Measurements from ENCODE around the gene PNPLA5. TPM values are rescaled to one million over a fixed set of nuclear protein-coding genes. Genes with fewer than 3 reads are reported as not detected.

PNPLA5 gene
- total and polyA plus RNA-seq, 2 of the 8 experiments (the other 6 are each of a cell fraction or from before 2014, with no cell fraction given), result 3.9 to 6.8 TPM

DNA sequence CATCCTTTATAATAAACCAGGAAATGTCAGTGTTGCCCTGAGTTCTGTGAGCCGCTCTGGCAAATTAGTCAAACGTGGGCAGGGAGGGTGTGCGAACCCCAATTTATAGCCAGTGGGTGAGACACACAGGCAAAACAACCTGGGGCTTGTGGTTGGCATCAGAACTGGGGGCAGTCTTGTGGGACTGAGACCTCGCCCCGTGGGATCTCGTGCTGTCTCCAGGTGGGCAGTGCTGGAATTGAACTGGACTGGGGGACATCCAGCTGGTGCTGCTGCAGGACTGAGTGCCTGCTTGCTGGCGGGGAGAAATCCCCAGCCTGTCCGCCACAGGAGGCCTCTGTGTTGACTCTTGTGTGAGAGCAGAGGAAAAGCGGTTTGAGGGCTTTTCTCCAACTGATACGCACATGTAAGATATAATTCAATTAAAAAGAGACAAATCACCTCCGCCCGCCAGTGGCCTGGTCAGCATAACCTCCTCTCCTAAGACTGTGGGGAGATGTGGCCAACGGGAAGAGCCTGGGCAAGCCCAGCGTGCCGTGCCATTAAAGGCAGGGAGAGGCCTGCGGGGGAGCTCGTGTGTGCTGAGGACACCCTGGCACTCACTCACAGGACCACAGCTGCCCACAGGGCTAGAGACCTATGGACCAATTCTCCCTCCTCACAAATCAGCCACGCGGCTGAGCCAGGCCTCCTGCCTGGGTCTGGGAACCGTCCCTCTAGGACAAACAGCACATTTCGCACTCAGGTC is 47.9 kb downstream of the PNPLA5 start (continued):
- TF ChIP-seq, protein P1, sequence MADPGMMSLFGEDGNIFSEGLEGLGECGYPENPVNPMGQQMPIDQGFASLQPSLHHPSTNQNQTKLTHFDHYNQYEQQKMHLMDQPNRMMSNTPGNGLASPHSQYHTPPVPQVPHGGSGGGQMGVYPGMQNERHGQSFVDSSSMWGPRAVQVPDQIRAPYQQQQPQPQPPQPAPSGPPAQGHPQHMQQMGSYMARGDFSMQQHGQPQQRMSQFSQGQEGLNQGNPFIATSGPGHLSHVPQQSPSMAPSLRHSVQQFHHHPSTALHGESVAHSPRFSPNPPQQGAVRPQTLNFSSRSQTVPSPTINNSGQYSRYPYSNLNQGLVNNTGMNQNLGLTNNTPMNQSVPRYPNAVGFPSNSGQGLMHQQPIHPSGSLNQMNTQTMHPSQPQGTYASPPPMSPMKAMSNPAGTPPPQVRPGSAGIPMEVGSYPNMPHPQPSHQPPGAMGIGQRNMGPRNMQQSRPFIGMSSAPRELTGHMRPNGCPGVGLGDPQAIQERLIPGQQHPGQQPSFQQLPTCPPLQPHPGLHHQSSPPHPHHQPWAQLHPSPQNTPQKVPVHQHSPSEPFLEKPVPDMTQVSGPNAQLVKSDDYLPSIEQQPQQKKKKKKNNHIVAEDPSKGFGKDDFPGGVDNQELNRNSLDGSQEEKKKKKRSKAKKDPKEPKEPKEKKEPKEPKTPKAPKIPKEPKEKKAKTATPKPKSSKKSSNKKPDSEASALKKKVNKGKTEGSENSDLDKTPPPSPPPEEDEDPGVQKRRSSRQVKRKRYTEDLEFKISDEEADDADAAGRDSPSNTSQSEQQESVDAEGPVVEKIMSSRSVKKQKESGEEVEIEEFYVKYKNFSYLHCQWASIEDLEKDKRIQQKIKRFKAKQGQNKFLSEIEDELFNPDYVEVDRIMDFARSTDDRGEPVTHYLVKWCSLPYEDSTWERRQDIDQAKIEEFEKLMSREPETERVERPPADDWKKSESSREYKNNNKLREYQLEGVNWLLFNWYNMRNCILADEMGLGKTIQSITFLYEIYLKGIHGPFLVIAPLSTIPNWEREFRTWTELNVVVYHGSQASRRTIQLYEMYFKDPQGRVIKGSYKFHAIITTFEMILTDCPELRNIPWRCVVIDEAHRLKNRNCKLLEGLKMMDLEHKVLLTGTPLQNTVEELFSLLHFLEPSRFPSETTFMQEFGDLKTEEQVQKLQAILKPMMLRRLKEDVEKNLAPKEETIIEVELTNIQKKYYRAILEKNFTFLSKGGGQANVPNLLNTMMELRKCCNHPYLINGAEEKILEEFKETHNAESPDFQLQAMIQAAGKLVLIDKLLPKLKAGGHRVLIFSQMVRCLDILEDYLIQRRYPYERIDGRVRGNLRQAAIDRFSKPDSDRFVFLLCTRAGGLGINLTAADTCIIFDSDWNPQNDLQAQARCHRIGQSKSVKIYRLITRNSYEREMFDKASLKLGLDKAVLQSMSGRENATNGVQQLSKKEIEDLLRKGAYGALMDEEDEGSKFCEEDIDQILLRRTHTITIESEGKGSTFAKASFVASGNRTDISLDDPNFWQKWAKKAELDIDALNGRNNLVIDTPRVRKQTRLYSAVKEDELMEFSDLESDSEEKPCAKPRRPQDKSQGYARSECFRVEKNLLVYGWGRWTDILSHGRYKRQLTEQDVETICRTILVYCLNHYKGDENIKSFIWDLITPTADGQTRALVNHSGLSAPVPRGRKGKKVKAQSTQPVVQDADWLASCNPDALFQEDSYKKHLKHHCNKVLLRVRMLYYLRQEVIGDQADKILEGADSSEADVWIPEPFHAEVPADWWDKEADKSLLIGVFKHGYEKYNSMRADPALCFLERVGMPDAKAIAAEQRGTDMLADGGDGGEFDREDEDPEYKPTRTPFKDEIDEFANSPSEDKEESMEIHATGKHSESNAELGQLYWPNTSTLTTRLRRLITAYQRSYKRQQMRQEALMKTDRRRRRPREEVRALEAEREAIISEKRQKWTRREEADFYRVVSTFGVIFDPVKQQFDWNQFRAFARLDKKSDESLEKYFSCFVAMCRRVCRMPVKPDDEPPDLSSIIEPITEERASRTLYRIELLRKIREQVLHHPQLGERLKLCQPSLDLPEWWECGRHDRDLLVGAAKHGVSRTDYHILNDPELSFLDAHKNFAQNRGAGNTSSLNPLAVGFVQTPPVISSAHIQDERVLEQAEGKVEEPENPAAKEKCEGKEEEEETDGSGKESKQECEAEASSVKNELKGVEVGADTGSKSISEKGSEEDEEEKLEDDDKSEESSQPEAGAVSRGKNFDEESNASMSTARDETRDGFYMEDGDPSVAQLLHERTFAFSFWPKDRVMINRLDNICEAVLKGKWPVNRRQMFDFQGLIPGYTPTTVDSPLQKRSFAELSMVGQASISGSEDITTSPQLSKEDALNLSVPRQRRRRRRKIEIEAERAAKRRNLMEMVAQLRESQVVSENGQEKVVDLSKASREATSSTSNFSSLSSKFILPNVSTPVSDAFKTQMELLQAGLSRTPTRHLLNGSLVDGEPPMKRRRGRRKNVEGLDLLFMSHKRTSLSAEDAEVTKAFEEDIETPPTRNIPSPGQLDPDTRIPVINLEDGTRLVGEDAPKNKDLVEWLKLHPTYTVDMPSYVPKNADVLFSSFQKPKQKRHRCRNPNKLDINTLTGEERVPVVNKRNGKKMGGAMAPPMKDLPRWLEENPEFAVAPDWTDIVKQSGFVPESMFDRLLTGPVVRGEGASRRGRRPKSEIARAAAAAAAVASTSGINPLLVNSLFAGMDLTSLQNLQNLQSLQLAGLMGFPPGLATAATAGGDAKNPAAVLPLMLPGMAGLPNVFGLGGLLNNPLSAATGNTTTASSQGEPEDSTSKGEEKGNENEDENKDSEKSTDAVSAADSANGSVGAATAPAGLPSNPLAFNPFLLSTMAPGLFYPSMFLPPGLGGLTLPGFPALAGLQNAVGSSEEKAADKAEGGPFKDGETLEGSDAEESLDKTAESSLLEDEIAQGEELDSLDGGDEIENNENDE (IDR thresholded peaks at IDR 0.05; ENCODE audit: insufficient replicate concordance, low read length), result no peak
- no peak for TF ChIP-seq RNF2 (IDR thresholded peaks at IDR 0.05; ENCODE audit: borderline replicate concordance, low read depth, low read length, missing control alignments, poor library complexity, severe bottlenecking)
- no peak for TF ChIP-seq EGR1 (IDR thresholded peaks at IDR 0.05; ENCODE audit: borderline replicate concordance, low read depth, low read length)
- no peak for TF ChIP-seq SP1 (IDR thresholded peaks at IDR 0.05; ENCODE audit: low read depth, low read length)
- TF ChIP-seq SIX5 (IDR thresholded peaks at IDR 0.05; ENCODE audit: low read depth, low read length), result no peak
- TF ChIP-seq SIN3A (conservative IDR thresholded peaks at IDR 0.05 in 1 of 2, IDR thresholded peaks at IDR 0.05 in 1 of 2; ENCODE audit: low read depth in 1 of 2, low read length in 2 of 2), result no peak
- TF ChIP-seq, protein P2, sequence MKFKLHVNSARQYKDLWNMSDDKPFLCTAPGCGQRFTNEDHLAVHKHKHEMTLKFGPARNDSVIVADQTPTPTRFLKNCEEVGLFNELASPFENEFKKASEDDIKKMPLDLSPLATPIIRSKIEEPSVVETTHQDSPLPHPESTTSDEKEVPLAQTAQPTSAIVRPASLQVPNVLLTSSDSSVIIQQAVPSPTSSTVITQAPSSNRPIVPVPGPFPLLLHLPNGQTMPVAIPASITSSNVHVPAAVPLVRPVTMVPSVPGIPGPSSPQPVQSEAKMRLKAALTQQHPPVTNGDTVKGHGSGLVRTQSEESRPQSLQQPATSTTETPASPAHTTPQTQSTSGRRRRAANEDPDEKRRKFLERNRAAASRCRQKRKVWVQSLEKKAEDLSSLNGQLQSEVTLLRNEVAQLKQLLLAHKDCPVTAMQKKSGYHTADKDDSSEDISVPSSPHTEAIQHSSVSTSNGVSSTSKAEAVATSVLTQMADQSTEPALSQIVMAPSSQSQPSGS (IDR thresholded peaks at IDR 0.05; ENCODE audit: low read length), result no peak
- no peak for TF ChIP-seq HDAC6 (IDR thresholded peaks at IDR 0.05; ENCODE audit: low read depth, low read length)
